ENCODE measurements around the gene TMCC2. TPM values are rescaled to one million over a fixed set of nuclear protein-coding genes. Genes with fewer than 3 reads are reported as not detected.
A peak's percentile ranks its signal among the peaks of the same experiment; 100 is the strongest.

The TMCC2 gene
- polyA plus RNA-seq, 3 donors = 0.16 to 0.27 TPM; not detected in 1

- H3K36me3 Mint-ChIP-seq = no peaks in the 10 kb centered on the region
- peaks cover 0 to 3% of the 10 kb centered on the region in 2 donors for H3K27me3 ChIP-seq (ENCODE audit: control insufficient read depth in 2 of 2, insufficient read depth in 2 of 2, low read length in 2 of 2)
- H3K4me1 Mint-ChIP-seq = peaks cover 32% of the 10 kb centered on the region
- H3K4me3 ChIP-seq (replicated peaks in 1 of 3; ENCODE audit: low read depth in 2 of 3, low read length in 3 of 3) = no peak overlapping the region
- H3K9me3 ChIP-seq (replicated peaks in 1 of 2; ENCODE audit: control insufficient read depth in 1 of 2, insufficient read depth in 1 of 2, low read length in 2 of 2) = no peaks in the 10 kb centered on the region
- H3K79me2 ChIP-seq (ENCODE audit: insufficient read depth, low read length) = no peaks in the 10 kb centered on the region
- H3K4me3 Mint-ChIP-seq = no peak overlapping the region
- no peak overlapping the region for H2AFZ ChIP-seq (ENCODE audit: insufficient read depth, low read depth, low read length, poor library complexity, severe bottlenecking)
- H3K4me1 ChIP-seq (ENCODE audit: control insufficient read depth in 1 of 2, insufficient read depth in 2 of 2, low read length in 2 of 2) = peaks cover 23 to 29% of the 10 kb centered on the region in 2 donors
- DNase-seq = no peak
- H3K9ac ChIP-seq (ENCODE audit: insufficient read depth, low read length, poor library complexity, severe bottlenecking) = no peak overlapping the region
- no peak overlapping the region for H3K4me2 ChIP-seq (replicated peaks; ENCODE audit: extremely low read depth, low read length, poor library complexity, severe bottlenecking)
- no peak for TF ChIP-seq CTCF (IDR thresholded peaks at IDR 0.05)
- intact Hi-C loops (cut with micrococcal nuclease) = no loop called here
- no peaks in the 10 kb centered on the region for H3K9me3 Mint-ChIP-seq
- no peaks in the 10 kb centered on the region for H3K36me3 ChIP-seq (replicated peaks in 1 of 2; ENCODE audit: control insufficient read depth in 1 of 2, insufficient read depth in 2 of 2, low read length in 2 of 2)
- H3K27ac Mint-ChIP-seq = peak overlapping the region in 1 of 7 donors; percentile 71
- no peak overlapping the region for H3K27ac ChIP-seq (ENCODE audit: low read depth in 1 of 2, low read length in 2 of 2)
- WGBS (ENCODE audit: insufficient coverage) = 100% methylated on average over 7 of the region's 10 CpGs
- peaks cover 13 to 30% (median 20%) of the 10 kb centered on the region in 3 donors for H3K27me3 Mint-ChIP-seq (ENCODE audit: low read depth in 3 of 3)
- no peaks in the 10 kb centered on the region for H4K20me1 ChIP-seq (ENCODE audit: insufficient read depth, low read length)
Observed at GRCh38 chr1:205266611-205267305, 39.0 kb downstream of the TMCC2 start.

- Histone ChIP-seq H3K9me3 (replicated peaks in 1 of 2; ENCODE audit: control insufficient read depth in 1 of 2, insufficient read depth in 1 of 2, low read length in 2 of 2) (no peaks in the 10 kb centered on the region), H2AFZ (ENCODE audit: insufficient read depth, low read depth, low read length, poor library complexity, severe bottlenecking) (no peak overlapping the region), H3K4me1 (ENCODE audit: control insufficient read depth in 1 of 2, insufficient read depth in 2 of 2, low read length in 2 of 2) (peaks cover 17 to 22% of the 10 kb centered on the region in 2 donors), H3K27ac (ENCODE audit: low read depth in 1 of 2, low read length in 2 of 2) (no peak overlapping the region), H3K79me2 (ENCODE audit: insufficient read depth, low read length) (no peaks in the 10 kb centered on the region), H3K9ac (ENCODE audit: insufficient read depth, low read length, poor library complexity, severe bottlenecking) (no peak overlapping the region), H3K36me3 (replicated peaks in 1 of 2; ENCODE audit: control insufficient read depth in 1 of 2, insufficient read depth in 2 of 2, low read length in 2 of 2) (no peaks in the 10 kb centered on the region), H4K20me1 (ENCODE audit: insufficient read depth, low read length) (no peaks in the 10 kb centered on the region), H3K4me3 (replicated peaks in 1 of 3; ENCODE audit: low read depth in 2 of 3, low read length in 3 of 3) (no peak overlapping the region), H3K27me3 (ENCODE audit: control insufficient read depth in 2 of 2, insufficient read depth in 2 of 2, low read length in 2 of 2) (peaks cover 0 to 3% of the 10 kb centered on the region in 2 donors), H3K4me2 (replicated peaks; ENCODE audit: extremely low read depth, low read length, poor library complexity, severe bottlenecking) (no peak overlapping the region)
- intact Hi-C loops (cut with micrococcal nuclease) = no loop called here
- Mint-ChIP-seq H3K36me3 (peaks cover 0 to 2% of the 10 kb centered on the region in 2 donors), H3K4me1 (peaks cover 25% of the 10 kb centered on the region), H3K4me3 (no peak overlapping the region), H3K27me3 (ENCODE audit: low read depth in 3 of 3) (peaks cover 11 to 26% (median 16%) of the 10 kb centered on the region in 3 donors), H3K27ac (peak overlapping the region in 1 of 7 donors; percentile 51), H3K9me3 (no peaks in the 10 kb centered on the region)
- 5% methylated on average over 2 of the region's 8 CpGs for WGBS (ENCODE audit: insufficient coverage)
- no peak for DNase-seq
- no peak for TF ChIP-seq CTCF (IDR thresholded peaks at IDR 0.05)
Observed at GRCh38 chr1:205267306-205267902, 39.7 kb downstream of the TMCC2 start.
